ENCODE data around the gene PARD3B. TPM values are rescaled to one million over a fixed set of nuclear protein-coding genes. Genes with fewer than 3 reads are reported as not detected.

PARD3B gene
- total and polyA plus RNA-seq, 2 of the 8 experiments (the other 6 are each of a cell fraction or from before 2014, with no cell fraction given): 1.2 to 5.7 TPM

DNA sequence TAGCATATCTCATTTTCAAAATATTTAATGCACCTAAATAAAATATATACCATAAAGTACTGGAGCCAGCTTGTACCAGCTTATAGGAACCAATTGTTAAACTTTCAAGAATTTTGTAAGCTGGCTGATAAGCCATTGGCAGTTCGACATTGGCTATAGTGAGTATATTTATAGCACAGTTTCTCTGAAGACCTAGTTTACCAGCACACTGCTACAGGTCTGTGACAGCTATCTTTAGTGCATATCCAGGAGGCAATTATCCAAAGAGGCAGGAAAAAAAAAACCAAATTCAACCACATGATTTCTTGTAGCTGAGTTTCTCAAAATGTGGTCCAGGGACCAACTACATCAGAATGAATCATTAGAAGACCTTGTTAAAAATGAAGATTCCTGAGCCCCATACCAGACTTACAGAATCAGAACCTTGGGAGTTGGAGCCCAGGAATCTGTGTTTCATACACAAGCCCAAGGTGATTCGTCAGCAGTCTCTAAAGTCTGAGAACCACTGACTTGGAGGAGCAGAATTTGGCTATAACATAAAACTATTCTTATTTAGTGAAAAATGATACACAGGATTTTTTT lies 858.1 kb downstream of the PARD3B start:
- Histone ChIP-seq H3K56ac (replicated peaks; ENCODE audit: insufficient read length, low read depth, low read length) (no peak overlapping the region), H4K5ac (ENCODE audit: insufficient read length, low read depth, low read length) (no peak overlapping the region), H2BK12ac (ENCODE audit: low read depth, low read length) (no peak overlapping the region), H3K14ac (ENCODE audit: insufficient read length) (no peak overlapping the region), H2BK20ac (ENCODE audit: low read length) (no peak overlapping the region), H3K9ac (replicated peaks in 1 of 4; ENCODE audit: extremely low read depth in 1 of 4, low read depth in 3 of 4, low read length in 3 of 4) (no peak overlapping the region), H3K18ac (ENCODE audit: extremely low read depth, low read length) (no peak overlapping the region), H2BK120ac (replicated peaks; ENCODE audit: low read depth, low read length) (no peak overlapping the region), H3K9me3 (ENCODE audit: insufficient read depth in 2 of 2, low read depth in 1 of 2, low read length in 1 of 2) (no peaks in the 10 kb centered on the region), H4K91ac (replicated peaks; ENCODE audit: insufficient read length, low read length) (no peak overlapping the region), H4K20me1 (replicated peaks in 1 of 2; ENCODE audit: control insufficient read depth in 1 of 2, insufficient read depth in 2 of 2, low read length in 2 of 2) (no peaks in the 10 kb centered on the region), H3K79me1 (ENCODE audit: low read depth, low read length) (no peaks in the 10 kb centered on the region), H3K4me3 (ENCODE audit: extremely low read depth in 1 of 4, insufficient read depth in 2 of 4, low read depth in 3 of 4, low read length in 4 of 4) (no peak overlapping the region), H2AK5ac (ENCODE audit: low read depth, low read length) (no peak overlapping the region), H3K23me2 (ENCODE audit: low read depth, low read length) (no peaks in the 10 kb centered on the region), H3K4me2 (ENCODE audit: insufficient read depth in 1 of 2, low read depth in 2 of 2, low read length in 2 of 2) (no peak overlapping the region), H3K27ac (ENCODE audit: low read depth, low read length) (no peak overlapping the region), H3K27me3 (replicated peaks in 1 of 4; ENCODE audit: control insufficient read depth in 3 of 4, extremely low read depth in 1 of 4, insufficient read depth in 3 of 4, low read length in 3 of 4) (no peaks in the 10 kb centered on the region), H3K4me1 (replicated peaks in 1 of 4; ENCODE audit: control insufficient read depth in 3 of 4, insufficient read depth in 4 of 4, low read length in 3 of 4) (no peaks in the 10 kb centered on the region), H2AFZ (ENCODE audit: low read length) (no peak overlapping the region), H2BK5ac (ENCODE audit: low read depth, low read length) (no peak overlapping the region), H4K8ac (ENCODE audit: extremely low read depth, insufficient read depth, low read length) (no peak overlapping the region), H3K23ac (ENCODE audit: insufficient read length) (no peak overlapping the region), H3K79me2 (ENCODE audit: control insufficient read depth in 1 of 2, insufficient read depth in 2 of 2, low read length in 2 of 2) (no peaks in the 10 kb centered on the region), H3K36me3 (ENCODE audit: control insufficient read depth in 2 of 4, insufficient read depth in 4 of 4, low read length in 3 of 4) (no peaks in the 10 kb centered on the region), H3K4ac (replicated peaks; ENCODE audit: insufficient read length, low read depth, low read length) (no peak overlapping the region), H2BK15ac (ENCODE audit: low read length) (no peak overlapping the region)
- WGBS, 2 experiments (ENCODE audit: extremely low coverage in 1 of 2, insufficient coverage in 1 of 2, insufficient read length in 1 of 2, insufficient replicate concordance in 2 of 2, low coverage in 1 of 2, low lambda C conversion rate in 2 of 2, missing lambda C conversion rate in 1 of 2): 100% methylated on average over 2 of the region's 2 CpGs; no CpG with 5 or more reads in 1 of the 2 experiments
- ChIA-PET POLR2A (ENCODE audit: partially characterized antibody) (no interaction called here), CTCF (ENCODE audit: partially characterized antibody) (no interaction called here)
- FAIRE-seq: no peak
- DNase-seq (ENCODE audit: low read depth in 1 of 2, low spot score in 2 of 2): no peak
- no peak for TF ChIP-seq RFX5 (IDR thresholded peaks at IDR 0.05; ENCODE audit: borderline replicate concordance, low read depth, low read length)
- TF ChIP-seq BRCA1 (IDR thresholded peaks at IDR 0.05; ENCODE audit: low read depth, low read length): no peak
- no peak for TF ChIP-seq MAFK (IDR thresholded peaks at IDR 0.05; ENCODE audit: low read depth, low read length)
- TF ChIP-seq KDM4A (IDR thresholded peaks at IDR 0.05; ENCODE audit: low read depth, low read length, severe bottlenecking): no peak
- TF ChIP-seq RBBP5 (IDR thresholded peaks at IDR 0.05; ENCODE audit: borderline replicate concordance, low read depth, low read length): no peak
- TF ChIP-seq KDM1A (IDR thresholded peaks at IDR 0.05; ENCODE audit: borderline replicate concordance, low read length): no peak
- no peak for TF ChIP-seq YY1 (IDR thresholded peaks at IDR 0.05; ENCODE audit: low read depth, low read length)
- TF ChIP-seq EZH2 (IDR thresholded peaks at IDR 0.05; ENCODE audit: low read depth, low read length, severe bottlenecking): no peak
- TF ChIP-seq TCF12 (IDR thresholded peaks at IDR 0.05; ENCODE audit: low read depth, low read length): no peak
- no peak for TF ChIP-seq CHD1 (IDR thresholded peaks at IDR 0.05; ENCODE audit: low read depth, low read length)
- TF ChIP-seq, protein P1, sequence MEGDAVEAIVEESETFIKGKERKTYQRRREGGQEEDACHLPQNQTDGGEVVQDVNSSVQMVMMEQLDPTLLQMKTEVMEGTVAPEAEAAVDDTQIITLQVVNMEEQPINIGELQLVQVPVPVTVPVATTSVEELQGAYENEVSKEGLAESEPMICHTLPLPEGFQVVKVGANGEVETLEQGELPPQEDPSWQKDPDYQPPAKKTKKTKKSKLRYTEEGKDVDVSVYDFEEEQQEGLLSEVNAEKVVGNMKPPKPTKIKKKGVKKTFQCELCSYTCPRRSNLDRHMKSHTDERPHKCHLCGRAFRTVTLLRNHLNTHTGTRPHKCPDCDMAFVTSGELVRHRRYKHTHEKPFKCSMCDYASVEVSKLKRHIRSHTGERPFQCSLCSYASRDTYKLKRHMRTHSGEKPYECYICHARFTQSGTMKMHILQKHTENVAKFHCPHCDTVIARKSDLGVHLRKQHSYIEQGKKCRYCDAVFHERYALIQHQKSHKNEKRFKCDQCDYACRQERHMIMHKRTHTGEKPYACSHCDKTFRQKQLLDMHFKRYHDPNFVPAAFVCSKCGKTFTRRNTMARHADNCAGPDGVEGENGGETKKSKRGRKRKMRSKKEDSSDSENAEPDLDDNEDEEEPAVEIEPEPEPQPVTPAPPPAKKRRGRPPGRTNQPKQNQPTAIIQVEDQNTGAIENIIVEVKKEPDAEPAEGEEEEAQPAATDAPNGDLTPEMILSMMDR (IDR thresholded peaks at IDR 0.05; ENCODE audit: control extremely low read depth in 1 of 3, insufficient read depth in 1 of 3, low read depth in 1 of 3, low read length in 3 of 3): no peak
- no peak for TF ChIP-seq POLR2A (IDR thresholded peaks at IDR 0.05; ENCODE audit: control extremely low read depth in 1 of 2, low read depth in 2 of 2, low read length in 2 of 2)

Data from H1 (cell line).